Ovary (tissue), 3 donors: ENCODE results near the gene SLCO2A1.

Source experiments
- CTCF ChIP-seq, 3 donors: fragments of 450-650 bp in 2 of 3; fragments of 200-600 bp in 1 of 3; IDR thresholded peaks; one replicate each; pipeline versions ENCODE4 v1.5.1 to v1.8.0; 2016 to 2022; ENCODE audit warnings: antibody characterized with exemption in 3 of 3, mild to moderate bottlenecking in 1 of 3
- EP300 ChIP-seq: sonication (generic); formaldehyde crosslinking; IDR thresholded peaks from one replicate; pipeline ENCODE4 v1.6.1; 2017; ENCODE audit warnings: antibody characterized with exemption
- POLR2A ChIP-seq: fragments of 450-650 bp; IDR thresholded peaks from one replicate; pipeline ENCODE4 v1.6.1; 2017; ENCODE audit warnings: antibody characterized with exemption, mild to moderate bottlenecking, moderate library complexity
- donor health status: DM: no; HTN: no; CAD: no.

- TF ChIP-seq EP300 (no peak), CTCF (IDR thresholded peaks at IDR 0.05) (no peak), POLR2A (no peak)
These were observed 63.8 kb downstream of the SLCO2A1 start for GRCh38 chr3:133965906-133966305.
